ENCODE results near the gene CCRL2. TPM values are rescaled to one million over a fixed set of nuclear protein-coding genes. Genes with fewer than 3 reads are reported as not detected.

Gene CCRL2
- total and polyA plus RNA-seq, 2 of the 8 experiments (the other 6 are each of a cell fraction or from before 2014, with no cell fraction given): not detected

DNA sequence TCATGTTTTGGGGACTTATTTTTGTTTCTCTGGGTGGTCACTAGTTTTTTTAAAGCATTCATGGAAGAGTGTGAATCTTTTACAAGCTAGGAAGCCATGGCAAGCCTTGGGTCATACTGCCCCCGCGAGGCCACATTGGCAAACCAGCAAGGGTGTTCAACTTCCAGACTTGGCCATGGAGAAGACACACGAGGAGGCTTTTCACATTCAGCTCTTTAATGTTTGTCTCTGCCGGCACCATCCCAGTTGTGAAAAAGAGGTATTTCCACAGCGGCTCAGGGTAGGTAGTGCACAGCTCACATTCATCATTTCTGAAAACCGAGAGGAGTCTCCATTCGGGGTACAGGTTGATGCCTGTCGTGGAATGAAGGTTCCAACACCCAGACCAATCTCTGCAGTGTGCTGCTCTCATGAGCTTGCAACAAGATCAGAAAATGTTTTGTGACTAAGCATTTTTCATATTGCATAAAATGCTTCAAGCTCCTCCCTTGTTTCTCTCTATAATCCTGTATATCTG lies 28.6 kb upstream of the CCRL2 start (continued):
- TF ChIP-seq, protein P1, sequence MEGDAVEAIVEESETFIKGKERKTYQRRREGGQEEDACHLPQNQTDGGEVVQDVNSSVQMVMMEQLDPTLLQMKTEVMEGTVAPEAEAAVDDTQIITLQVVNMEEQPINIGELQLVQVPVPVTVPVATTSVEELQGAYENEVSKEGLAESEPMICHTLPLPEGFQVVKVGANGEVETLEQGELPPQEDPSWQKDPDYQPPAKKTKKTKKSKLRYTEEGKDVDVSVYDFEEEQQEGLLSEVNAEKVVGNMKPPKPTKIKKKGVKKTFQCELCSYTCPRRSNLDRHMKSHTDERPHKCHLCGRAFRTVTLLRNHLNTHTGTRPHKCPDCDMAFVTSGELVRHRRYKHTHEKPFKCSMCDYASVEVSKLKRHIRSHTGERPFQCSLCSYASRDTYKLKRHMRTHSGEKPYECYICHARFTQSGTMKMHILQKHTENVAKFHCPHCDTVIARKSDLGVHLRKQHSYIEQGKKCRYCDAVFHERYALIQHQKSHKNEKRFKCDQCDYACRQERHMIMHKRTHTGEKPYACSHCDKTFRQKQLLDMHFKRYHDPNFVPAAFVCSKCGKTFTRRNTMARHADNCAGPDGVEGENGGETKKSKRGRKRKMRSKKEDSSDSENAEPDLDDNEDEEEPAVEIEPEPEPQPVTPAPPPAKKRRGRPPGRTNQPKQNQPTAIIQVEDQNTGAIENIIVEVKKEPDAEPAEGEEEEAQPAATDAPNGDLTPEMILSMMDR (IDR thresholded peaks at IDR 0.05; ENCODE audit: control extremely low read depth in 1 of 3, insufficient read depth in 1 of 3, low read depth in 1 of 3, low read length in 3 of 3): peak; percentile 80 to 85 (median 81)
- TF ChIP-seq, protein P2, sequence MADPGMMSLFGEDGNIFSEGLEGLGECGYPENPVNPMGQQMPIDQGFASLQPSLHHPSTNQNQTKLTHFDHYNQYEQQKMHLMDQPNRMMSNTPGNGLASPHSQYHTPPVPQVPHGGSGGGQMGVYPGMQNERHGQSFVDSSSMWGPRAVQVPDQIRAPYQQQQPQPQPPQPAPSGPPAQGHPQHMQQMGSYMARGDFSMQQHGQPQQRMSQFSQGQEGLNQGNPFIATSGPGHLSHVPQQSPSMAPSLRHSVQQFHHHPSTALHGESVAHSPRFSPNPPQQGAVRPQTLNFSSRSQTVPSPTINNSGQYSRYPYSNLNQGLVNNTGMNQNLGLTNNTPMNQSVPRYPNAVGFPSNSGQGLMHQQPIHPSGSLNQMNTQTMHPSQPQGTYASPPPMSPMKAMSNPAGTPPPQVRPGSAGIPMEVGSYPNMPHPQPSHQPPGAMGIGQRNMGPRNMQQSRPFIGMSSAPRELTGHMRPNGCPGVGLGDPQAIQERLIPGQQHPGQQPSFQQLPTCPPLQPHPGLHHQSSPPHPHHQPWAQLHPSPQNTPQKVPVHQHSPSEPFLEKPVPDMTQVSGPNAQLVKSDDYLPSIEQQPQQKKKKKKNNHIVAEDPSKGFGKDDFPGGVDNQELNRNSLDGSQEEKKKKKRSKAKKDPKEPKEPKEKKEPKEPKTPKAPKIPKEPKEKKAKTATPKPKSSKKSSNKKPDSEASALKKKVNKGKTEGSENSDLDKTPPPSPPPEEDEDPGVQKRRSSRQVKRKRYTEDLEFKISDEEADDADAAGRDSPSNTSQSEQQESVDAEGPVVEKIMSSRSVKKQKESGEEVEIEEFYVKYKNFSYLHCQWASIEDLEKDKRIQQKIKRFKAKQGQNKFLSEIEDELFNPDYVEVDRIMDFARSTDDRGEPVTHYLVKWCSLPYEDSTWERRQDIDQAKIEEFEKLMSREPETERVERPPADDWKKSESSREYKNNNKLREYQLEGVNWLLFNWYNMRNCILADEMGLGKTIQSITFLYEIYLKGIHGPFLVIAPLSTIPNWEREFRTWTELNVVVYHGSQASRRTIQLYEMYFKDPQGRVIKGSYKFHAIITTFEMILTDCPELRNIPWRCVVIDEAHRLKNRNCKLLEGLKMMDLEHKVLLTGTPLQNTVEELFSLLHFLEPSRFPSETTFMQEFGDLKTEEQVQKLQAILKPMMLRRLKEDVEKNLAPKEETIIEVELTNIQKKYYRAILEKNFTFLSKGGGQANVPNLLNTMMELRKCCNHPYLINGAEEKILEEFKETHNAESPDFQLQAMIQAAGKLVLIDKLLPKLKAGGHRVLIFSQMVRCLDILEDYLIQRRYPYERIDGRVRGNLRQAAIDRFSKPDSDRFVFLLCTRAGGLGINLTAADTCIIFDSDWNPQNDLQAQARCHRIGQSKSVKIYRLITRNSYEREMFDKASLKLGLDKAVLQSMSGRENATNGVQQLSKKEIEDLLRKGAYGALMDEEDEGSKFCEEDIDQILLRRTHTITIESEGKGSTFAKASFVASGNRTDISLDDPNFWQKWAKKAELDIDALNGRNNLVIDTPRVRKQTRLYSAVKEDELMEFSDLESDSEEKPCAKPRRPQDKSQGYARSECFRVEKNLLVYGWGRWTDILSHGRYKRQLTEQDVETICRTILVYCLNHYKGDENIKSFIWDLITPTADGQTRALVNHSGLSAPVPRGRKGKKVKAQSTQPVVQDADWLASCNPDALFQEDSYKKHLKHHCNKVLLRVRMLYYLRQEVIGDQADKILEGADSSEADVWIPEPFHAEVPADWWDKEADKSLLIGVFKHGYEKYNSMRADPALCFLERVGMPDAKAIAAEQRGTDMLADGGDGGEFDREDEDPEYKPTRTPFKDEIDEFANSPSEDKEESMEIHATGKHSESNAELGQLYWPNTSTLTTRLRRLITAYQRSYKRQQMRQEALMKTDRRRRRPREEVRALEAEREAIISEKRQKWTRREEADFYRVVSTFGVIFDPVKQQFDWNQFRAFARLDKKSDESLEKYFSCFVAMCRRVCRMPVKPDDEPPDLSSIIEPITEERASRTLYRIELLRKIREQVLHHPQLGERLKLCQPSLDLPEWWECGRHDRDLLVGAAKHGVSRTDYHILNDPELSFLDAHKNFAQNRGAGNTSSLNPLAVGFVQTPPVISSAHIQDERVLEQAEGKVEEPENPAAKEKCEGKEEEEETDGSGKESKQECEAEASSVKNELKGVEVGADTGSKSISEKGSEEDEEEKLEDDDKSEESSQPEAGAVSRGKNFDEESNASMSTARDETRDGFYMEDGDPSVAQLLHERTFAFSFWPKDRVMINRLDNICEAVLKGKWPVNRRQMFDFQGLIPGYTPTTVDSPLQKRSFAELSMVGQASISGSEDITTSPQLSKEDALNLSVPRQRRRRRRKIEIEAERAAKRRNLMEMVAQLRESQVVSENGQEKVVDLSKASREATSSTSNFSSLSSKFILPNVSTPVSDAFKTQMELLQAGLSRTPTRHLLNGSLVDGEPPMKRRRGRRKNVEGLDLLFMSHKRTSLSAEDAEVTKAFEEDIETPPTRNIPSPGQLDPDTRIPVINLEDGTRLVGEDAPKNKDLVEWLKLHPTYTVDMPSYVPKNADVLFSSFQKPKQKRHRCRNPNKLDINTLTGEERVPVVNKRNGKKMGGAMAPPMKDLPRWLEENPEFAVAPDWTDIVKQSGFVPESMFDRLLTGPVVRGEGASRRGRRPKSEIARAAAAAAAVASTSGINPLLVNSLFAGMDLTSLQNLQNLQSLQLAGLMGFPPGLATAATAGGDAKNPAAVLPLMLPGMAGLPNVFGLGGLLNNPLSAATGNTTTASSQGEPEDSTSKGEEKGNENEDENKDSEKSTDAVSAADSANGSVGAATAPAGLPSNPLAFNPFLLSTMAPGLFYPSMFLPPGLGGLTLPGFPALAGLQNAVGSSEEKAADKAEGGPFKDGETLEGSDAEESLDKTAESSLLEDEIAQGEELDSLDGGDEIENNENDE (IDR thresholded peaks at IDR 0.05; ENCODE audit: insufficient replicate concordance, low read length): no peak
- TF ChIP-seq SAP30 (IDR thresholded peaks at IDR 0.05; ENCODE audit: insufficient read depth, insufficient replicate concordance, low read length): no peak
- no peak for TF ChIP-seq JUND (IDR thresholded peaks at IDR 0.05; ENCODE audit: low read length)

All from H1 (cell line).